IMR-90 (cell line): ENCODE results near the gene SDK1.

Experiments used
- CTCF ChIP-seq: conservative IDR thresholded peaks from 2 replicates; pipeline ENCODE4 v1.5.1; 2012; ENCODE audit warnings: mild to moderate bottlenecking, low read depth, low read length, improper control_type of control experiment
- ELK1 ChIP-seq: fragments of 150-350 bp; IDR thresholded peaks from 2 replicates; pipeline ENCODE4 v1.6.1; 2016; ENCODE audit warnings: low read depth, mild to moderate bottlenecking, low read length, moderate library complexity, borderline replicate concordance
- FOS ChIP-seq: fragments of 150-350 bp; IDR thresholded peaks from 2 replicates; pipeline ENCODE4 v1.6.1; 2016; ENCODE audit warnings: low read depth, low read length
- POLR2A ChIP-seq: IDR thresholded peaks from 2 replicates; pipeline ENCODE4 v1.6.1; 2012; ENCODE audit warnings: mild to moderate bottlenecking, low read depth, low read length
- RAD21 ChIP-seq: IDR thresholded peaks from 2 replicates; pipeline ENCODE4 v1.6.1; 2012; ENCODE audit warnings: low read length, improper control_type of control experiment
- SMC3 ChIP-seq: fragments of 150-350 bp; IDR thresholded peaks from 2 replicates; pipeline ENCODE4 v1.6.1; 2016; ENCODE audit warnings: low read depth, mild to moderate bottlenecking, antibody characterized with exemption, low read length, moderate library complexity
- USF2 ChIP-seq: fragments of 150-350 bp; IDR thresholded peaks from 2 replicates; pipeline ENCODE4 v1.6.1; 2017; ENCODE audit warnings: mild to moderate bottlenecking, antibody characterized with exemption, low read length, low read depth

- TF ChIP-seq CTCF (no peak), RAD21 (no peak), POLR2A (no peak), SMC3 (no peak), ELK1 (no peak), USF2 (no peak), FOS (no peak)
Observed at GRCh38 chr7:4288791-4289394, 987.8 kb downstream of the SDK1 start.
